ENCODE data around the gene CHN1.

- no peak for TF ChIP-seq POLR2AphosphoS5 (IDR thresholded peaks at IDR 0.05)
- no peak for TF ChIP-seq CTCF (IDR thresholded peaks at IDR 0.05)
- no peak for TF ChIP-seq POLR2A (IDR thresholded peaks at IDR 0.05)
- no peak for TF ChIP-seq EP300 (IDR thresholded peaks at IDR 0.05)
Observed at GRCh38 chr2:174974131-174974530, 31.1 kb downstream of the CHN1 start.

All from upper lobe of left lung (tissue), 4 donors.